ENCODE measurements around the gene BRK1.
"Not testable (repeated sequence)": the region's sequence is repeated elsewhere in the genome, so short reads cannot be mapped to it uniquely, and the experiment has no call there.

Gene BRK1

GRCh38 chr3:10173926-10174435 lies 58.5 kb downstream of the BRK1 start:
- no peak for DNase-seq (ENCODE audit: extremely low spot score, insufficient read length, low read depth)
- peak; percentile 12 for FAIRE-seq

GRCh38 chr3:10175334-10175733 lies 59.9 kb downstream of the BRK1 start:
- not testable (repeated sequence) for FAIRE-seq; DNase-seq (ENCODE audit: extremely low spot score, insufficient read length, low read depth)

- DNase-seq (ENCODE audit: extremely low spot score, insufficient read length, low read depth); FAIRE-seq: not testable (repeated sequence)
Measured at GRCh38 chr3:10176150-10176549, 60.7 kb downstream of the BRK1 start.
